22Rv1 (cell line): ENCODE results near the gene FZD8.

Source experiments
- H3K27ac ChIP-seq: fragments of 450-650 bp; 2 replicates; pipeline ENCODE4 v1.5.1; 2017
- CTCF ChIP-seq: fragments of 450-650 bp; IDR thresholded peaks from 2 replicates; pipeline ENCODE4 v1.5.1; 2017; ENCODE audit warnings: mild to moderate bottlenecking
- ZFX ChIP-seq: fragments of 450-650 bp; IDR thresholded peaks from 2 replicates; pipeline ENCODE4 v1.6.1; 2017; ENCODE audit warnings: antibody characterized with exemption, borderline replicate concordance

FZD8 gene

GRCh38 chr10:35613107-35613440, 29.0 kb downstream of the FZD8 start:
- H3K27ac ChIP-seq = no peak overlapping the region
- TF ChIP-seq ZFX = no peak
- no peak for TF ChIP-seq CTCF

DNA sequence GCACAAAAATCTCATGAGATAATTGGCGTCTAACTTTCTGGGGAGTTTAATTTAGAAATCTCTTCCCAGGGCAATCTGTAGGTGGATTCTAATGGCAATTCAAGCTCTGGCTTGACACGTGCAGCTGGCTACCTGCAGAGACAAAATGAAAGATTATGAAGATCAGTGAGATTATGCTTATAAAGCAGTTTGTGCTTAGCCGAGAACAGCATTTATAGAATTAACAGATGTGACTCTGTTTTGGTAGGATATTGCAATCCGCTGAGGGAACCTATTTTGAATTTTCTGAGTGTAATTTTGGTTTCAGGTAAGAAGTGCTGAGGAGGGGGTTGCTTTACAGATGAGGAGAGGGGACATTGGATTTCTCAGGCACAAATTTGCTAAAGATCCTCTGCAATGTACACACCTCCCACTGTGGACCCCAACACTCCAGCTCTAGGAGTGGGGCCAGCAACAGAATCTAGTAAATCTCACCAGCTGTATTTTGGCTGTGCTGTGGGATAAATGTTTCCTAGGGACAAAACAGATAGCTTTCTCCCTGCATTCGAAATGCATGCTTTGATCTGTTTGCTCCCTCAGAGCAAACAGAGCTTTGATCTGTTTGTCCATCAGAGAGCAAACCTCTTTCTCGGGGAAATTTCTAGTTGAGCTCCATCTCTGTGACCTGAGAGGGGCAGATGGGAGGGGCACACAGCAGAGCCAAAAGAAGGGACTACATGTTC, 29.6 kb downstream of the FZD8 start:
- H3K27ac ChIP-seq = no peak overlapping the region
- TF ChIP-seq CTCF = no peak
- TF ChIP-seq ZFX = no peak

- no peak overlapping the region for H3K27ac ChIP-seq
- 0 out of 2 replicates have a peak, but pooled peaks have one; percentile 5 for TF ChIP-seq CTCF
- no peak for TF ChIP-seq ZFX
Measured at GRCh38 chr10:35611750-35612149, 30.3 kb downstream of the FZD8 start.

DNA sequence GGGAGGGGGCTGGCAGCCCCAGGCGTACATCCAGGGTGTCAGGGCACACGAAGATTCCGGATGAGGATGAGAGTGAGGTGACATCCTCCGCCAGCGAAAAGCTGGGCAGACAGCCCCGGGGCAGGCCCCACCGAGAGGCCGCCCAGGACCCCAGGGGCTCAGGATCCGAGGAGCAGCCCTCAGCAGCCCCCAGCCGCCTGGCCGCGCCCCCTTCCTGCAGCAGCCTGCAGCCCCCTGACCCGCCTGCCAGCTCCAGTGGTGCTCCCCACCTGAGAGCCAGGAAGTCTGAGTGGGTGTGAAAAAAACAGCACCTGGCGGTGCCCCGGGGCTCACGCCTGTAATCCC, 33.8 kb downstream of the FZD8 start:
- no peak for TF ChIP-seq CTCF
- TF ChIP-seq ZFX = no peak
- H3K27ac ChIP-seq = no peak overlapping the region

DNA sequence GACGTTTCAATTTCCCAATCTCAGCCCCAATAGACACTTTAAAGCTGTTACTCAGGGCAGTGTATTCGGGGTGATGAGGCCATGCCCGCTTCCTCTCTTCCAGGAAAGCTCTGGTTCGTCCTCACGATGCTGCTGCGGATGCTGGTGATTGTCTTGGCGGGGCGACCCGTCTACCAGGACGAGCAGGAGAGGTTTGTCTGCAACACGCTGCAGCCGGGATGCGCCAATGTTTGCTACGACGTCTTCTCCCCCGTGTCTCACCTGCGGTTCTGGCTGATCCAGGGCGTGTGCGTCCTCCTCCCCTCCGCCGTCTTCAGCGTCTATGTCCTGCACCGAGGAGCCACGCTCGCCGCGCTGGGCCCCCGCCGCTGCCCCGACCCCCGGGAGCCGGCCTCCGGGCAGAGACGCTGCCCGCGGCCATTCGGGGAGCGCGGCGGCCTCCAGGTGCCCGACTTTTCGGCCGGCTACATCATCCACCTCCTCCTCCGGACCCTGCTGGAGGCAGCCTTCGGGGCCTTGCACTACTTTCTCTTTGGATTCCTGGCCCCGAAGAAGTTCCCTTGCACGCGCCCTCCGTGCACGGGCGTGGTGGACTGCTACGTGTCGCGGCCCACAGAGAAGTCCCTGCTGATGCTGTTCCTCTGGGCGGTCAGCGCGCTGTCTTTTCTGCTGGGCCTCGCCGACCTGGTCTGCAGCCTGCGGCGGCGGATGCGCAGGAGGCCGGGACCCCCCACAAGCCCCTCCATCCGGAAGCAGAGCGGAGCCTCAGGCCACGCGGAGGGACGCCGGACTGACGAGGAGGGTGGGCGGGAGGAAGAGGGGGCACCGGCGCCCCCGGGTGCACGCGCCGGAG, 34.4 kb downstream of the FZD8 start:
- no peak for TF ChIP-seq CTCF
- TF ChIP-seq ZFX = no peak
- no peak overlapping the region for H3K27ac ChIP-seq

- TF ChIP-seq ZFX = no peak
- no peak for TF ChIP-seq CTCF
- H3K27ac ChIP-seq = no peak overlapping the region
Measured at GRCh38 chr10:35606430-35606829, 35.7 kb downstream of the FZD8 start.

- H3K27ac ChIP-seq = no peak within 1 kb of the TSS
- TF ChIP-seq CTCF = no peak
- no peak for TF ChIP-seq ZFX
Measured at GRCh38 chr10:35605191-35605590, 36.9 kb downstream of the FZD8 start, which contains the start of gene GJD4. Gene GJD4 (plus strand): TSS chr10:35605341. CDS start chr10:35605568, 227 bp downstream.
